ENCODE results near the gene SV2C. TPM values are rescaled to one million over a fixed set of nuclear protein-coding genes. Genes with fewer than 3 reads are reported as not detected.

The SV2C gene
- total and polyA plus RNA-seq, 2 donors (not counting 1 experiment from before 2014, with no cell fraction given) = not detected

DNA sequence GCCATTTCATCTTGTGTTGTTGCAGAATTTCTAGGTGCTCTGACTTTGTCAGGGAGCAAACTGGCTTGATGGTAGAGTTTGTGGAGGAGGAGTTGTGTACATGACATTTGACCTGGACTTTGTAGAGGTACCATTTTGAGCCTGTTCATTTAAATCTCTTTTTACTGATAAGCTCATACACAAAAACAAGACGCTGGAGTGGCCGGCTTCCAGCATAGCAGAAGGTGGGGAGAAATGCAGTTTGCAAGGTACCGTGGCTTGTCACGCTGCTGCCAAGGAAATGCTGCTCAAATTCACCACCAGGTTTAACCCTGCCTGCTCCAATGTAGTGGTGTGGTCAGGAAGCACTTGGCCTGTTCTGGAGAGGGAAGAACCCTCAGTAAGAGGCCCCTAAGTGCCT, 301.0 kb downstream of the SV2C start:
- Histone ChIP-seq H2AFZ (ENCODE audit: low read length) (no peak overlapping the region), H3K9ac (ENCODE audit: insufficient read depth, low read length) (no peak overlapping the region), H3K36me3 (ENCODE audit: control insufficient read depth, insufficient read depth, low read length) (no peaks in the 10 kb centered on the region), H4K20me1 (ENCODE audit: control insufficient read depth, extremely low read depth, insufficient read depth, low read length) (no peaks in the 10 kb centered on the region), H3K4me2 (ENCODE audit: extremely low read depth, insufficient read depth, low read length) (no peak overlapping the region), H3K4me3 (replicated peaks in 1 of 4; ENCODE audit: control extremely low read depth in 1 of 4, insufficient read depth in 1 of 4, low read depth in 3 of 4, low read length in 4 of 4) (no peak overlapping the region), H3K9me3 (ENCODE audit: control insufficient read depth, insufficient read depth, low read depth, low read length) (no peaks in the 10 kb centered on the region), H3K79me2 (ENCODE audit: control insufficient read depth, insufficient read depth, low read length) (no peaks in the 10 kb centered on the region), H3K27ac (ENCODE audit: insufficient read depth, low read length) (no peak overlapping the region), H3K27me3 (ENCODE audit: control insufficient read depth, insufficient read depth, low read length) (no peaks in the 10 kb centered on the region), H3K4me1 (ENCODE audit: control insufficient read depth, extremely low read depth, insufficient read depth, low read length) (no peaks in the 10 kb centered on the region)
- TF ChIP-seq, protein P1, sequence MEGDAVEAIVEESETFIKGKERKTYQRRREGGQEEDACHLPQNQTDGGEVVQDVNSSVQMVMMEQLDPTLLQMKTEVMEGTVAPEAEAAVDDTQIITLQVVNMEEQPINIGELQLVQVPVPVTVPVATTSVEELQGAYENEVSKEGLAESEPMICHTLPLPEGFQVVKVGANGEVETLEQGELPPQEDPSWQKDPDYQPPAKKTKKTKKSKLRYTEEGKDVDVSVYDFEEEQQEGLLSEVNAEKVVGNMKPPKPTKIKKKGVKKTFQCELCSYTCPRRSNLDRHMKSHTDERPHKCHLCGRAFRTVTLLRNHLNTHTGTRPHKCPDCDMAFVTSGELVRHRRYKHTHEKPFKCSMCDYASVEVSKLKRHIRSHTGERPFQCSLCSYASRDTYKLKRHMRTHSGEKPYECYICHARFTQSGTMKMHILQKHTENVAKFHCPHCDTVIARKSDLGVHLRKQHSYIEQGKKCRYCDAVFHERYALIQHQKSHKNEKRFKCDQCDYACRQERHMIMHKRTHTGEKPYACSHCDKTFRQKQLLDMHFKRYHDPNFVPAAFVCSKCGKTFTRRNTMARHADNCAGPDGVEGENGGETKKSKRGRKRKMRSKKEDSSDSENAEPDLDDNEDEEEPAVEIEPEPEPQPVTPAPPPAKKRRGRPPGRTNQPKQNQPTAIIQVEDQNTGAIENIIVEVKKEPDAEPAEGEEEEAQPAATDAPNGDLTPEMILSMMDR (conservative IDR thresholded peaks at IDR 0.05 in 1 of 2, IDR thresholded peaks at IDR 0.05 in 1 of 2; ENCODE audit: low read depth in 1 of 2, low read length in 2 of 2) = no peak
- no peak for TF ChIP-seq EZH2 (IDR thresholded peaks at IDR 0.05; ENCODE audit: low read length, missing control alignments)
- no peak for DNase-seq (ENCODE audit: low read depth in 2 of 2)

DNA sequence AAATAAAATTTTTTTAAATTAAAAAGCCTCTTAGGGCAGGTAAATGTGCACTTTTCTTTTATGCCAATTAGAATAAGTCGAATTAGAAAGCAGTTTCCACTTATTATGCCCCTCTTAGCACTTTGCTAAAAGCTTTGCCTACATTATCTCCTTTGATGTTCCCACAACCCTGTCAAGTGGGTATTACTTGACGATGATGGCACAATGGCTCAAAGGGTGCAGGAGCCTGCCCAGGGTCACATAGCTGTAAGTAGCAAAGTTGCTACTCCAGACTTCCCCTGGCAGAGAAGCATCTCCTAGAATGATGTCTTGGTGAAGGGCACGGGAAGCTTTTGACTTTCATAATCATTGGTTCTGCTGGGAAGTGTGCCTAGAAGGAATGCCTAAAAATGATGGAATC, 301.5 kb downstream of the SV2C start:
- Histone ChIP-seq H3K27ac (ENCODE audit: insufficient read depth, low read length) (no peak overlapping the region), H3K4me1 (ENCODE audit: control insufficient read depth, extremely low read depth, insufficient read depth, low read length) (no peaks in the 10 kb centered on the region), H3K9ac (ENCODE audit: insufficient read depth, low read length) (no peak overlapping the region), H3K36me3 (ENCODE audit: control insufficient read depth, insufficient read depth, low read length) (no peaks in the 10 kb centered on the region), H3K27me3 (ENCODE audit: control insufficient read depth, insufficient read depth, low read length) (no peaks in the 10 kb centered on the region), H2AFZ (ENCODE audit: low read length) (no peak overlapping the region), H3K79me2 (ENCODE audit: control insufficient read depth, insufficient read depth, low read length) (no peaks in the 10 kb centered on the region), H4K20me1 (ENCODE audit: control insufficient read depth, extremely low read depth, insufficient read depth, low read length) (no peaks in the 10 kb centered on the region), H3K4me2 (ENCODE audit: extremely low read depth, insufficient read depth, low read length) (no peak overlapping the region), H3K4me3 (replicated peaks in 1 of 4; ENCODE audit: control extremely low read depth in 1 of 4, insufficient read depth in 1 of 4, low read depth in 3 of 4, low read length in 4 of 4) (no peak overlapping the region), H3K9me3 (ENCODE audit: control insufficient read depth, insufficient read depth, low read depth, low read length) (no peaks in the 10 kb centered on the region)
- DNase-seq (ENCODE audit: low read depth in 2 of 2) = no peak
- TF ChIP-seq EZH2 (IDR thresholded peaks at IDR 0.05; ENCODE audit: low read length, missing control alignments) = no peak
- TF ChIP-seq, protein P1 (conservative IDR thresholded peaks at IDR 0.05 in 1 of 2, IDR thresholded peaks at IDR 0.05 in 1 of 2; ENCODE audit: low read depth in 1 of 2, low read length in 2 of 2) = no peak

GRCh38 chr5:76385540-76385939, 302.4 kb downstream of the SV2C start:
- H3K4me3 ChIP-seq (replicated peaks in 1 of 4; ENCODE audit: control extremely low read depth in 1 of 4, insufficient read depth in 1 of 4, low read depth in 3 of 4, low read length in 4 of 4) = no peak overlapping the region
- H3K9me3 ChIP-seq (ENCODE audit: control insufficient read depth, insufficient read depth, low read depth, low read length) = no peaks in the 10 kb centered on the region
- no peak overlapping the region for H3K27ac ChIP-seq (ENCODE audit: insufficient read depth, low read length)
- no peaks in the 10 kb centered on the region for H3K27me3 ChIP-seq (ENCODE audit: control insufficient read depth, insufficient read depth, low read length)
- H3K4me1 ChIP-seq (ENCODE audit: control insufficient read depth, extremely low read depth, insufficient read depth, low read length) = no peaks in the 10 kb centered on the region
- no peak for TF ChIP-seq EZH2 (IDR thresholded peaks at IDR 0.05; ENCODE audit: low read length, missing control alignments)
- TF ChIP-seq, protein P1 (conservative IDR thresholded peaks at IDR 0.05 in 1 of 2, IDR thresholded peaks at IDR 0.05 in 1 of 2; ENCODE audit: low read depth in 1 of 2, low read length in 2 of 2) = no peak
- no peaks in the 10 kb centered on the region for H4K20me1 ChIP-seq (ENCODE audit: control insufficient read depth, extremely low read depth, insufficient read depth, low read length)
- H3K36me3 ChIP-seq (ENCODE audit: control insufficient read depth, insufficient read depth, low read length) = no peaks in the 10 kb centered on the region
- H3K79me2 ChIP-seq (ENCODE audit: control insufficient read depth, insufficient read depth, low read length) = no peaks in the 10 kb centered on the region
- H2AFZ ChIP-seq (ENCODE audit: low read length) = no peak overlapping the region
- H3K9ac ChIP-seq (ENCODE audit: insufficient read depth, low read length) = no peak overlapping the region
- no peak for DNase-seq (ENCODE audit: low read depth in 2 of 2)
- H3K4me2 ChIP-seq (ENCODE audit: extremely low read depth, insufficient read depth, low read length) = no peak overlapping the region

Measured in fibroblast of lung (primary cell).